Nephron (organoid): ENCODE measurements around the gene HMGN3.
"Not testable (repeated sequence)": the region's sequence is repeated elsewhere in the genome, so short reads cannot be mapped to it uniquely, and the experiment has no call there.

Source experiments
- H3K27ac Mint-ChIP-seq, 3 experiments: 2 replicates each; pipeline ENCODE4 v1.8.0; 2020; ENCODE audit warnings: mixed read lengths in 3 of 3, mild to moderate bottlenecking in 2 of 3, moderate library complexity in 1 of 3
- H3K27me3 Mint-ChIP-seq: 2 replicates; pipeline ENCODE4 v1.8.0; 2021; ENCODE audit warnings: low read depth, mild to moderate bottlenecking, moderate library complexity, mixed read lengths
- H3K36me3 Mint-ChIP-seq: 2 replicates; pipeline ENCODE4 v1.8.0; 2020; ENCODE audit warnings: low read depth, mixed read lengths
- H3K4me1 Mint-ChIP-seq: 2 replicates; pipeline ENCODE4 v1.8.0; 2020; ENCODE audit warnings: mixed read lengths
- H3K4me3 Mint-ChIP-seq, 3 experiments: 2 replicates each; pipeline ENCODE4 v1.8.0; 2020; ENCODE audit warnings: mild to moderate bottlenecking in 3 of 3, mixed read lengths in 3 of 3, moderate library complexity in 2 of 3
- H3K9me3 Mint-ChIP-seq: 2 replicates; pipeline ENCODE4 v1.8.0; 2020; ENCODE audit warnings: mixed read lengths
- CTCF ChIP-seq, 3 experiments: fragments of 200-600 bp; sonication (generic); IDR thresholded peaks; one replicate each; pipeline ENCODE4 v1.5.0; 2021; ENCODE audit warnings: antibody characterized with exemption in 3 of 3; ENCODE audit not compliant: unreplicated experiment in 3 of 3

The HMGN3 gene

GRCh38 chr6:79263359-79263758 is 28.9 kb upstream of the HMGN3 start:
- no peak overlapping the region for H3K4me3 Mint-ChIP-seq
- H3K4me1 Mint-ChIP-seq, result no peaks in the 10 kb centered on the region
- no peaks in the 10 kb centered on the region for H3K36me3 Mint-ChIP-seq
- TF ChIP-seq CTCF (IDR thresholded peaks at IDR 0.05; ENCODE audit: unreplicated experiment in 3 of 3), result no peak
- no peak overlapping the region for H3K27ac Mint-ChIP-seq
- H3K9me3 Mint-ChIP-seq, result peaks cover 23% of the 10 kb centered on the region
- no peaks in the 10 kb centered on the region for H3K27me3 Mint-ChIP-seq

- TF ChIP-seq CTCF (IDR thresholded peaks at IDR 0.05; ENCODE audit: unreplicated experiment in 3 of 3), result no peak
- no peak overlapping the region for H3K4me3 Mint-ChIP-seq
- no peaks in the 10 kb centered on the region for H3K36me3 Mint-ChIP-seq
- H3K27me3 Mint-ChIP-seq, result no peaks in the 10 kb centered on the region
- H3K9me3 Mint-ChIP-seq, result peaks cover 33% of the 10 kb centered on the region
- no peak overlapping the region for H3K27ac Mint-ChIP-seq
- H3K4me1 Mint-ChIP-seq, result no peaks in the 10 kb centered on the region
Measured at GRCh38 chr6:79261666-79262065, 27.2 kb upstream of the HMGN3 start.

- Mint-ChIP-seq H3K4me3 (no peak overlapping the region), H3K9me3 (peaks cover 37% of the 10 kb centered on the region), H3K27ac (no peak overlapping the region), H3K36me3 (peaks cover 3% of the 10 kb centered on the region), H3K27me3 (no peaks in the 10 kb centered on the region), H3K4me1 (no peaks in the 10 kb centered on the region)
- TF ChIP-seq CTCF (IDR thresholded peaks at IDR 0.05; ENCODE audit: unreplicated experiment in 3 of 3), result no peak
Measured at GRCh38 chr6:79260772-79261171, 26.3 kb upstream of the HMGN3 start.

DNA sequence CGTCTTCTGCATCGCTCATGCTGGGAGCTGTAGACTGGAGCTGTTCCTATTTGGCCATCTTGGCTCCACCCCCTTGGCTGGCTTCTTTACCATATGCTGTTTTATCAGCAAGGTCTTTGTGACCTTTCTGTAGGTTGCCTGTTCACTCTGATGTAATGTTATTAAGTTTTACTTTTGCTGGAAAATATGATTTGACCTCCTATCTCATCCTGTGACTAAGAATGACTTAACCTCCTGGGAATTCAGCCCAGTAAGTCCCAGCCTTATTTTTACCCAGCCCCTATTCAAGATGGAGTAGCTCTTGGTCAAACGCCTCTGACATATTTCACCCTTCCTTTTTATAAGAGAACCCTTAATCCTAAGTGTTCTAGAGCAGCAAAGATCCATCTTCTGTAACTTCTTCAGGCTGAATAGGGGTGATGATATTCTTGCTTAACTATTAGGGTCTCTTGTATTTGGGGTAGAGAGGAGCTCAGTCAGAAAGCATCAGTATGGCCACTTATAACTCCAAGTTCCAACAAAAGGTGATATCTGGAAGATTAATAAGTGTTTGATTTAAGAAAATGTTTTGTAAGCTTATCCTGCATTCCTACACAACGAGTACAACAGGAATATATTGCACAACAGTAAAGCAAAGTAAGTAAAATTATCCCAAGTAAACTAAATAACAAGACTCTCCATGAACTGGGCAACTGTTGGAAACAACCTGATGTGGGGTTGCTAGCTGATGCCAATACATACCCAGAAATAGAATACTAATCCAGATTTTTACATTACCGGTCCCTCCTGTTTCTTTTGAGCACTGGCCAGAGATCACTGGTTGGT is 23.1 kb upstream of the HMGN3 start:
- Mint-ChIP-seq H3K27me3 (no peaks in the 10 kb centered on the region), H3K4me1 (no peaks in the 10 kb centered on the region), H3K4me3 (no peak overlapping the region), H3K27ac (no peak overlapping the region), H3K9me3 (peaks cover 47% of the 10 kb centered on the region), H3K36me3 (peaks cover 4% of the 10 kb centered on the region)
- no peak for TF ChIP-seq CTCF (IDR thresholded peaks at IDR 0.05; ENCODE audit: unreplicated experiment in 3 of 3)

GRCh38 chr6:79256770-79257169 is 22.3 kb upstream of the HMGN3 start:
- H3K9me3 Mint-ChIP-seq, result peaks cover 47% of the 10 kb centered on the region
- not testable (repeated sequence) for H3K36me3 Mint-ChIP-seq, H3K27me3 Mint-ChIP-seq, H3K27ac Mint-ChIP-seq, H3K4me3 Mint-ChIP-seq, H3K4me1 Mint-ChIP-seq

DNA sequence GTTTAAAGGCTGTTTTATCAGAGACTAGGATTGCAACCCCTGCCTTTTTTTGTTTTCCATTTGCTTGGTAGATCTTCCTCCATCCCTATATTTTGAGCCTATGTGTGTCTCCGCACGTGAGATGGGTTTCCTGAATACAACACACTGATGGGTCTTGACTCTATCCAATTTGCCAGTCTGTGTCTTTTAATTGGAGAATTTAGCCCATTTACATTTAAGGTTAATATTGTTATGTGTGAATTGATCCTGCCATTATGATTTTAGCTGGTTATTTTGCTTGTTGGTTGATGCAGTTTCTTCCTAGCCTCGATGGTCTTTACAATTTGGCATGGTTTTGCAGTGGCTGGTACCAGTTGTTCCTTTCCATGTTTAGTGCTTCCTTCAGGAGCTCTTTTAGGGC is 20.6 kb upstream of the HMGN3 start:
- H3K36me3 Mint-ChIP-seq, H3K4me1 Mint-ChIP-seq, H3K27ac Mint-ChIP-seq, H3K4me3 Mint-ChIP-seq, H3K27me3 Mint-ChIP-seq: not testable (repeated sequence)
- H3K9me3 Mint-ChIP-seq, result peaks cover 37% of the 10 kb centered on the region

DNA sequence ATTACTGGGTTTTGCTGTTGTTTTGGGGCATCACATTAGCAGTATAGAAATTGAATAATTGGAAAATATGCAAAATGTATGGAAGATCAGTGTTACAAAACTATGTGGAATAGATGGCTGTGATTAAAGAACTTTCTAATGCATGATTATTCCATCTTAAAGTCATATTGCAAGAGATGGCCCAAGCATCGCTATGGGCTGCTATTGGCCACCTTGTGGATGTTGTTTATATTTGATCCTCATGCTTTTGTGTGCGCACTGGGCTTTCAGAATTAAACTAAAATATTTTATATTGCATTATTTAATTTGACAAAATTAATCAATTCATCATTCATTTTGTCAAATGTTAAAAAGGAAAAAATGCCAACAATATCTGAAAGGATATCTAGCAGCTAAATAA is 16.1 kb upstream of the HMGN3 start:
- no peak for TF ChIP-seq CTCF (IDR thresholded peaks at IDR 0.05; ENCODE audit: unreplicated experiment in 3 of 3)
- Mint-ChIP-seq H3K9me3 (peaks cover 15% of the 10 kb centered on the region), H3K27ac (no peak overlapping the region), H3K36me3 (no peaks in the 10 kb centered on the region), H3K4me3 (no peak overlapping the region), H3K27me3 (no peaks in the 10 kb centered on the region), H3K4me1 (no peaks in the 10 kb centered on the region)
